H1 (cell line): ENCODE results near the gene FBXW8. TPM values are rescaled to one million over a fixed set of nuclear protein-coding genes. Genes with fewer than 3 reads are reported as not detected.

Experiments used
- ATF3 ChIP-seq: IDR thresholded peaks from 2 replicates; pipeline ENCODE4 v1.6.1; 2011; ENCODE audit warnings: low read depth, mild to moderate bottlenecking, low read length; ENCODE audit not compliant: insufficient read depth
- CHD7 ChIP-seq: fragments of 300-600 bp; sonication (generic); IDR thresholded peaks from 2 replicates; pipeline ENCODE4 v1.7.1; 2012; ENCODE audit warnings: low read length, moderate library complexity, mild to moderate bottlenecking, inconsistent platforms; ENCODE audit not compliant: insufficient replicate concordance
- EP300 ChIP-seq, 2 experiments: IDR thresholded peaks; 1 replicate in 1 of 2; 2 replicates in 1 of 2; pipeline ENCODE4 v1.6.1; 2011 to 2012; ENCODE audit warnings: low read depth in 2 of 2, low read length in 2 of 2, mild to moderate bottlenecking in 2 of 2, borderline replicate concordance in 1 of 2, inconsistent platforms in 1 of 2, moderate library complexity in 1 of 2
- GABPA ChIP-seq: IDR thresholded peaks from 2 replicates; pipeline ENCODE4 v1.6.1; 2011; ENCODE audit warnings: mild to moderate bottlenecking, low read length, moderate library complexity, borderline replicate concordance; ENCODE audit not compliant: insufficient read depth
- JUND ChIP-seq: IDR thresholded peaks from 2 replicates; pipeline ENCODE4 v1.6.1; 2011; ENCODE audit warnings: mild to moderate bottlenecking, improper control_type of control experiment, low read length
- POLR2A ChIP-seq, 2 experiments: IDR thresholded peaks; 1 replicate in 1 of 2; 2 replicates in 1 of 2; pipeline ENCODE4 v1.6.1; 2011; ENCODE audit warnings: low read depth in 2 of 2, low read length in 2 of 2, mild to moderate bottlenecking in 2 of 2; ENCODE audit errors: control extremely low read depth in 1 of 2
- RNF2 ChIP-seq: fragments of 200-900, 300-1000 bp; sonication (generic); IDR thresholded peaks from 2 replicates; pipeline ENCODE4 v1.7.1; 2016; ENCODE audit warnings: borderline replicate concordance, low read depth, mild to moderate bottlenecking, antibody characterized with exemption, low read length; ENCODE audit not compliant: poor library complexity, severe bottlenecking; ENCODE audit errors: missing control alignments
- SIX5 ChIP-seq: IDR thresholded peaks from 2 replicates; pipeline ENCODE4 v1.6.1; 2011; ENCODE audit warnings: mild to moderate bottlenecking, low read depth, low read length
- SUZ12 ChIP-seq: fragments of 200-600 bp; sonication (generic); IDR thresholded peaks from 2 replicates; pipeline ENCODE4 v1.6.1; 2012; ENCODE audit warnings: mild to moderate bottlenecking, inconsistent platforms, low read length, moderate library complexity, mixed read lengths
- polyA plus RNA-seq, 7 experiments: library from polyadenylated mRNA; depleted of rRNA in 3 of 7; stranded (reverse) in 5 of 7; unstranded in 2 of 7; fragments of >200 nt in 5 of 7; fragments of 200-250 nt in 2 of 7; gene quantifications; 1 replicate in 5 of 7; 2 replicates in 1 of 7; 4 replicates in 1 of 7; pipeline versions ENCODE4 v1.2.1 to v1.2.3, GENCODE V29; 2011 to 2013; ENCODE audit warnings: missing spikeins in 2 of 7, mixed read lengths in 2 of 7
- total RNA-seq: library from RNA; stranded (reverse); fragmentation: NEBNext Ultra II Directional; extraction: Animal tissue kit (Norgen Biotek cat#: 25700); gene quantifications from 2 replicates; pipeline ENCODE4 v1.2.1, GENCODE V29; 2021

FBXW8 gene
- total and polyA plus RNA-seq, 2 of the 8 experiments (the other 6 are each of a cell fraction or from before 2014, with no cell fraction given) = 15.8 to 16.0 TPM

DNA sequence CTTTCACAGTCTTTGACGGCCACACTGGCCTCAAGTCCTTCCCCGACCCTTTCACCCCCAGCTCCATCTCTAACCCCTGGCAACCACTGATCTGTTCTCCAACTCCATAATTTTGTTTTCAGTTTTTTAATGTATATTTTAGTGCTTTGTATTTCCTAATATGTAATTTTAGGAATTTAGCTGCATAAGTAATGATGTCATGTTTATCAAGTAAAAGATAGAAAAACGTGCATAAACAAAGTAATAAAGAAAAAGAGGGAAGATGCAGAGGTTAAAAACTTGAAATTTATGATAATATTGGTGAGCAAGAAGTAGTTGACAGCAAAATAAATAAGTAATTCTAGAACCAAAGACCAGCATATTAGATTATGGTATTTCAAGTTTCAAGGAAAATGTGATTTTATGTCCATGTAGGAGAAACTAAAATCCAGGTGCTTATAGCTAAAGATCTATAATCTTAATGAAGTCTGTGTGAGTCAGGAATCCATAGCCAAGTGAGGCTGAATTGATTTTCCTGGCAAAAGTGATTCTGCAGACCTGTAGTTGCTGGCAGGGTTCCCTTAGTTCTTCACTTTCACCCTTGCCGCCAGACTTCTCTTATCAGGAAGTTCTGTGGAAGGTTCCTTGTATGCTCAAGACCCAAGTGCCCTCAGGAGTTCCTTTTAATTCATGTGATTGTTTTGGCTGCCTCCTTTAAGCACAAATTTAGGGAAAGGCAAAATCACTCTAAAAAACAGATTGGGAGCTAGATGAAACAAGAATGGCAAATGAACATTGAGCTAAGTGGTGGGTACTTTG, 24.4 kb downstream of the FBXW8 start (continued):
- TF ChIP-seq CHD7 (no peak), ATF3 (no peak), SIX5 (no peak), JUND (no peak), EP300 (IDR thresholded peaks at IDR 0.05; ENCODE audit: borderline replicate concordance in 1 of 2, low read depth in 2 of 2, low read length in 2 of 2) (no peak), RNF2 (no peak), GABPA (no peak), SUZ12 (no peak), POLR2A (IDR thresholded peaks at IDR 0.05; ENCODE audit: control extremely low read depth in 1 of 2, low read depth in 2 of 2, low read length in 2 of 2) (no peak)
